ENCODE data around the gene TCERG1L. TPM values are rescaled to one million over a fixed set of nuclear protein-coding genes. Genes with fewer than 3 reads are reported as not detected.
A peak's percentile ranks its signal among the peaks of the same experiment; 100 is the strongest.

The TCERG1L gene
- total RNA-seq, 6 experiments from 2014 or later, result not detected

DNA sequence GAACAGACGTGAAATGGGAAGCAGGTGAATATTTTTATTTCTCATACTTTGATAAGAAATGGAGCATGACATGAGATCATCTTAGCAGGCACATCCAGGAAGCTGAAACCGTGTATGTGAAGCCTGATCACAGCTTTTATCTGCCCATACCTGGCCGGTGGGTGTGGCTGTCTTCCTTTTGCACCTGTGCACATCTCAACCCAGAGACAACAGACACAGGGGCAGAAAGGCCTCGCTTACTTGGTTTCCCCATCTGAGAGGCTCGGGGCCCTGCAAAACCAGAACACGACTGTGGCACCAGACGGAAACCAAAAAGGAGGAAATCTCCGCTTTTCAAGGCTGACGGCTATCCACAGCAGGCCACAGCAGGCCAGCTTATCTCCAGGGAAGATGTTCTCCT is 116.4 kb downstream of the TCERG1L start:
- Histone ChIP-seq H3K27ac (no peak overlapping the region), H3K27me3 (no peaks in the 10 kb centered on the region), H3K4me1 (no peaks in the 10 kb centered on the region), H3K9me3 (no peaks in the 10 kb centered on the region), H3K36me3 (no peaks in the 10 kb centered on the region), H3K4me3 (no peak overlapping the region)
- TF ChIP-seq POLR2A (IDR thresholded peaks at IDR 0.05), result no peak
- no peak for TF ChIP-seq CTCF (IDR thresholded peaks at IDR 0.05)
- intact Hi-C loops (cut with DNase I), result no loop called here
- DNase-seq (peak in 1 of 3 donors; percentile 22), ATAC-seq (no peak)
- 58% methylated on average over 4 of the region's 9 CpGs for WGBS (ENCODE audit: insufficient coverage, low coverage, low lambda C conversion rate, missing lambda C conversion rate)

DNA sequence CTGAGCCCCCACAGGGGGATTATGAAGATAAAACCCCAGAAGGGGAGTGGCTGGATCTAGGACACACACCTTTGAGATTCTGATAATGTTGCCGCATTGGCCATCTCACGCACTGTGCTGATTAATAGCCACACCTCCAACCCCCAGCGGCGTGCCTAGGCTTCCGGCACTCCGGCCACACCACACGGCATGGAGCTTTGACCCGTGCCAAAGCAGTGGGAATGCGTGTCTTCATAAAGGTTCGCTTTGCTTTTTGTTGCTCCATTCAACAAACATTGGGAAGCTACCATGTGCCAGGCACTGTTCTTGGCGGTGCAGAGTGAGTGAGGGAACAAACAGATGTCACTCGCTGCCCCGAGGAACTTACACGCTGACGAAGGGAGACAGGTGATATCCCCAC is 117.6 kb downstream of the TCERG1L start:
- TF ChIP-seq POLR2A (IDR thresholded peaks at IDR 0.05) (no peak), CTCF (IDR thresholded peaks at IDR 0.05) (no peak)
- no peak overlapping the region for H3K4me3 ChIP-seq
- H3K4me1 ChIP-seq, result no peaks in the 10 kb centered on the region
- DNase-seq (peak in 2 of 3 donors; percentile 23 to 31), ATAC-seq (no peak)
- no peaks in the 10 kb centered on the region for H3K27me3 ChIP-seq
- no peak overlapping the region for H3K27ac ChIP-seq
- H3K36me3 ChIP-seq, result no peaks in the 10 kb centered on the region
- intact Hi-C loops (cut with DNase I), result no loop called here
- no peaks in the 10 kb centered on the region for H3K9me3 ChIP-seq
- whole genome bisulfite sequencing (ENCODE audit: insufficient coverage, low coverage, low lambda C conversion rate, missing lambda C conversion rate), result 88% methylated on average over 8 of the region's 15 CpGs

DNA sequence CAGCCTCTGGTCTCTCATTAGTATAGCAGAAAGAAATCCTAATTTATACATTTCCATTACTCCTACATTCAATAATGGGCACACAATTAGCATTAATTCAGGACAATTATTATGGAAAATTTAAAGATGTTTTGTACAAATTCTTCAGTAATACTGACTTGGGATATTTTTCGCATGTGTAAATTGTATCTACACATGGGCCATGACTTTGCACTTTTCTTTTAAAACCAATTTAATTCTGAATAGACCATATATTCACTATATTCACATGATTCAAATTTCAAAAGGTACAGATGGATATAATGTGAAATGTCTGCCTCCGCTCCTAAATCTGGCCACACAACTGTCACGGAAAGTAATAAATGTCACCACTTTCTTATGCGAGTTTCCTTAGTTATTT is 123.0 kb downstream of the TCERG1L start:
- no peak overlapping the region for H3K27ac ChIP-seq
- H3K27me3 ChIP-seq, result no peaks in the 10 kb centered on the region
- TF ChIP-seq CTCF (IDR thresholded peaks at IDR 0.05), result no peak
- TF ChIP-seq POLR2A (IDR thresholded peaks at IDR 0.05), result no peak
- 83% methylated on average over 4 of the region's 4 CpGs for WGBS (ENCODE audit: insufficient coverage, low coverage, low lambda C conversion rate, missing lambda C conversion rate)
- no peak for DNase-seq
- H3K4me1 ChIP-seq, result no peaks in the 10 kb centered on the region
- no peak overlapping the region for H3K4me3 ChIP-seq
- intact Hi-C loops (cut with DNase I), result no loop called here
- H3K9me3 ChIP-seq, result no peaks in the 10 kb centered on the region
- H3K36me3 ChIP-seq, result no peaks in the 10 kb centered on the region
- no peak for ATAC-seq

DNA sequence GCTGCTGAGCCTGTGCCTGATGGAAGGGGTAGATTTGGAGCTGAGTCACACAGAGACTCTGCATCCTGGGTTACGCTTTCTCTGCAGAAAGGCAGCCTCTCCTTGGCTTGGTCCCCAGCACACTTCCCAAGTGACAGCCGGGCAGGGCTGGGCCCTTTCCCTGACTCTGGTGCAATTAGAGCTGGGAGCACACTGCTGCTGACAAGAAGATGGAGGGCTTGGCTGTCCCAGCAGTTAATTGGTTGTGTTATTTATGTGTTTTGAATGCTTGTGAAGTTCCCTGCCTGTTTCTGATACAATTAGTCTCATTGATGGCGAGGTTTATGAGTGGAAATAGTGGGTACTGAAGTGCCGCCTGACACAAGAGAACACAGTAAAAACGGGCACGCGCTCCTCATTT is 123.6 kb downstream of the TCERG1L start:
- Histone ChIP-seq H3K4me3 (no peak overlapping the region), H3K27ac (no peak overlapping the region), H3K4me1 (no peaks in the 10 kb centered on the region), H3K27me3 (no peaks in the 10 kb centered on the region), H3K36me3 (no peaks in the 10 kb centered on the region), H3K9me3 (no peaks in the 10 kb centered on the region)
- WGBS (ENCODE audit: insufficient coverage, low coverage, low lambda C conversion rate, missing lambda C conversion rate), result 59% methylated on average over 6 of the region's 7 CpGs
- ATAC-seq (no peak), DNase-seq (no peak)
- TF ChIP-seq CTCF (IDR thresholded peaks at IDR 0.05) (no peak), POLR2A (IDR thresholded peaks at IDR 0.05) (no peak)
- intact Hi-C loops (cut with DNase I), result no loop called here

DNA sequence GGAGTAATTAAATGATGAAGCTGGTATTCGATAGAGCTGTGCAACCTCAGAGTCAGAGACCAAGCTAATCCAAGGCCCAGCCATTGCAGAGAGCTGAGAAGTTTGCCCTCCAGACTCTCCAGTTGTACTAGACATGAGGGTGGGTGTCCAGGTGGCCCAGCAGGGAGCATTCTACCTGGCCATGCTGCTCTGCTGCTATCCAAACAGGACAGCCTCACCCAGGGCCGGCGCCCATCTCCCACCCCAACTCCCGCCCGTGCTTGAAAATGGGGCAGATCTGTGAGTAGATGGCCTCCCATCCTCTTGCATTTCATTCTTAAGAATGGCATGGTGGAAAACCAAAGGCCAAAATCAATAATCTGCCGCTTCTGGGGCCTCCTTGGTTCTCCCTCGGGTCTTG is 124.2 kb downstream of the TCERG1L start:
- DNase-seq, result peak in 1 of 3 donors; percentile 31
- Histone ChIP-seq H3K9me3 (no peaks in the 10 kb centered on the region), H3K4me1 (no peaks in the 10 kb centered on the region), H3K4me3 (no peak overlapping the region), H3K27ac (no peak overlapping the region), H3K36me3 (no peaks in the 10 kb centered on the region), H3K27me3 (no peaks in the 10 kb centered on the region)
- TF ChIP-seq CTCF (IDR thresholded peaks at IDR 0.05) (no peak), POLR2A (IDR thresholded peaks at IDR 0.05) (no peak)
- intact Hi-C loops (cut with DNase I), result no loop called here
- no peak for ATAC-seq
- WGBS (ENCODE audit: insufficient coverage, low coverage, low lambda C conversion rate, missing lambda C conversion rate), result 52% methylated on average over 3 of the region's 7 CpGs
